ENCODE results near the gene MRPL12.

- TF ChIP-seq POLR2AphosphoS5 (IDR thresholded peaks at IDR 0.05; ENCODE audit: low read depth, low read length) = no peak
- no peak for TF ChIP-seq CTCF (IDR thresholded peaks at IDR 0.05 in 2 of 3, conservative IDR thresholded peaks at IDR 0.05 in 1 of 3; ENCODE audit: borderline replicate concordance in 1 of 3, insufficient read depth in 1 of 3, low read depth in 2 of 3, low read length in 2 of 3)
- no peak for TF ChIP-seq RAD21 (IDR thresholded peaks at IDR 0.05; ENCODE audit: low read depth)
- no peak for TF ChIP-seq SIN3A (IDR thresholded peaks at IDR 0.05; ENCODE audit: low read depth)
- TF ChIP-seq MAX (IDR thresholded peaks at IDR 0.05) = no peak
Observed at GRCh38 chr17:81714412-81715106, 11.4 kb downstream of the MRPL12 start.

Data from HCT116 (cell line).